ENCODE measurements around the gene LRRN3.
A peak's percentile ranks its signal among the peaks of the same experiment; 100 is the strongest.
"Not testable (repeated sequence)": the region's sequence is repeated elsewhere in the genome, so short reads cannot be mapped to it uniquely, and the experiment has no call there.

The LRRN3 gene

DNA sequence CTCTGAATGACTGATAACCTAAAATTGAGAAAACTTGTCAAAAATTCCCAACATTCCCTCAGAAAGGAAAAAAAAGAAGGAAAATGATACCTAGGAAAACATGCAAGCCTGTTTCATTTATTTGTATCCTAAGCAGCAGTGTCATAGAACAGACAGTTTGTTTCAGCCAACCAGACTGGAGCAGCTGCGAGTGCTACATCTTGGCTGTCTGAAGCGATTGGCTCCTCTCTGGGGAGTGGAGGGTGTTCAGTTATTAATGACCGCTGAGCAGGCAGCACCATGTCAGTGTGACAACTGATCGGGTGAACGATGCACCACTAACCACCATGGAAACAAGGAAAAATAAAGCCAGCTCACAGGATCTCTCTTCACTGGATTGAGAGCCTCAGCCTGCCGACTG, at the start of gene LRRN3:
Gene LRRN3 (plus strand): TSS at position 282 of the 400 bp plus-strand sequence. CDS start 31,646 bp downstream, outside the sequence.
- peak; percentile 62 for DNase-seq

DNA sequence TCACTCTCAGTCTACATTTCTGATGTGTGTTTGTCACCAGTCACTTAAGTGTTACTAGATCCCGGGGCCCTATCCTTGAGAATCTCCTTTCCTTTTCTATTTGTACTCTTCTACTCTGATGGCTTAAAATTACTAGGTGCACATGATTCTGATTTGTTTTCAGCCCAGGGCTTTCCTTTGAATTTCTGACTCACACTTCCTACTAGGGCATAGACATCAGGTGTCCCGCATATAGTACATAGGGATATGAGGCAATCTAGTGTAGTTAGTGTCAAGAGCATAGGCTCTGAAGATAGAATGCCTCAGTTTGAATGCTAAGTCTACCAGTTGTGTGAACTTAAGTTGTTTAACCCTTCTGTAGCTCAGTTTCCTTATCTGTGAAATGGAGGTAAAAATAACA, 49.4 kb upstream of the LRRN3 start:
- DNase-seq, result no peak

DNA sequence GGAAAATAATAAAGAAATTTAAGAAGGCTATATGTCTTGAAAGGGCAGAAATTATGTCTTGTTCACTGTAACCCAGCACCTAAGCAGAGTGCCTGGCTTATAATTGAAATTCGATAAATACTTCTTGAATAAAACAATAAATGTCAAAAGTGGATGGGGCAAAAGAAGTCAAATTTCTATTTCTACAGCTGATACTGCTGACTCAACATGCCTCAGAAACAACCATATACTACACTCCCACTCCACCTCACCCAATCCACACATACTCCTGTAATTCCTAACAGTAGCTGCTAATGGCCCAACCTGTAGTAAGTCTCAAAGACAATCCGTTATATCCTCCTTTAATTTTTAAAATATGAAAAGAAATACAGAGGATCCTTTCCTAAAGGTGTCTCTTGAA, 48.1 kb upstream of the LRRN3 start:
- no peak for DNase-seq

DNA sequence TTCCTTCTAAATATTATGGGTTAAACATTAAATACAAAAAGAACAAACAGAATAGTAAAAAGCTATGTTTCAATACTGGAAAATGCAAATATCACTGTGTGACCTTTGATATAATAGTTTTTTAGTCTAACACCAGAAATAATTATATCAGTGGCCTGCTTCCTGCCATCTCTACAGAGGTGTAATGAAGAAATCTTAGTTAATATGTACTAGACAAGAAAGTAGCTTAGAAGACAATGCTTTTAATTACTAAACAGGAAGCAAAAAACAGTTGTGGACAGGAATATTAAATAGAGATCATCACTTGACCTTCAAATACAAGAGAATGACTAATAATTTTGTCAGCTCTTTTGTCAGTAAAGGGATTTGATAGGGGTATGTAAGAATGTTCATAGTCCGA, 47.4 kb upstream of the LRRN3 start:
- DNase-seq, result no peak

DNA sequence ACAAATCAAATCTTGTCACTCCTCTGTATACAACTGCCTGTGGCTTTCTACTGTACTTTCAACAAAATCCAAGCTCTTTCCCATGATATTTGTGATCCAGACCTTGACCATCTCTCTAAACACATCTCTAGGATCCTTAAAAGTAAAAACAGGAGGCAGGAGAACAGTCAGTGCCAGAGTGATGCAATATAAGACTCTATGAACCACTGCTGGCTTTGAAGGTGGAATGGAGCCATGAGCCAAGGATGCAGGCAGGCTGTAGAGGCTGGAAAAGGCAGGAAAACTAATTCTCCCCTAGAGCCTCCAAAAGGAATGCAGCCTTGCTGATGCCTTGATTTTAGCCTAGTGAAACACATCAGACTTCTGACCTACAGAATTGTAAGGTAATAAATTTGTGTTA, 45.5 kb upstream of the LRRN3 start:
- DNase-seq, result no peak

DNA sequence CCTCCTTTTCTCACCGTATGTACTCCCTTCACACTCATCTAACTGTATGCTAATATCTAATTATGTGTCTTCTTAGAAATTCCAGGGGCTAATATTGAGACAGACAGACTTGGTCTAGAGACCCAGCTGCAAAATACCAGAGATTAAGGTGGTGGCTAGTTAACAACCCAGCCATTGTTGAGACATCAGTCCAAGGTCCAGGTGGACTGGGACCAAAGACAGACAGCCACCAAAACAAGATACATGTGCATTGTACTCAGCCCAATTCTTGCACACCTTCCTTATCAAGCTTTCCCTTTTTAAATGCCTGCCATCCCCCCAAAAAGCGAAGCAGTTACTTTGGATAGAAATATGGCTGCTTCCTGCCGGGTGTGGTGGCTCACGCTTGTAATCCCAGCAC, 43.3 kb upstream of the LRRN3 start:
- no peak for DNase-seq

DNA sequence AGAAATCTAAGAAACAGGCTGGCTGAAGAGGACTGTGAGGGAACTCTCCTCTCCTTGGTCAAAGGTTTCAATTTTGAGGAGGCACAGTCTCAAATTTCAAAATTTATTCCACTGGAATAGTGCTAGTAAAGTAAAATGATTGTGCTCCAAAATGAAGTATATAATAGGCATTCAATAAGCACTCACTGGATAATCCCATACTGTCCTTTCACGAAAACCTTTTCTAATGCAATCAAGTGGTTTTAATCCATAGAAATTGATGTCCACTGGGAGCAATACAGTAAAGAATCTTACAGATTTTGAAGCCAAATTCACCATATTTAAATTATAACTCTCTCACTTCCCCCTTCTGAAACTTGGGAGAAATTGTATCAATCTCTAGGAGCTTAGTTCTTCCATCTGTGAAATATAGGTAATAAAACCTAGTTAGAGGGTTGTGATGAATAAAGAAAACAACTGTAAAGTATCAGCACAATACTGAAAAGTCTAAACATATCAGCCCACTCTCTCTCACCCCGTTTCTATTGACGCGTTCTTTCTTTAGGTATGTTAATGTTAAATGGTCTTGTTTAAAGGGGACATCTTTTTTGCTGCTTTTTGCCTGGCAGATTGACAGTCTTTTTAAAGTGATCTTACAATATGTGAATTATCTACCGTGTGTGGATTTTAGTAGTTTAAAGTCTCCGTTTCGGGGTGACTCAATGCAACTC, 40.8 kb upstream of the LRRN3 start:
- no peak for DNase-seq

DNA sequence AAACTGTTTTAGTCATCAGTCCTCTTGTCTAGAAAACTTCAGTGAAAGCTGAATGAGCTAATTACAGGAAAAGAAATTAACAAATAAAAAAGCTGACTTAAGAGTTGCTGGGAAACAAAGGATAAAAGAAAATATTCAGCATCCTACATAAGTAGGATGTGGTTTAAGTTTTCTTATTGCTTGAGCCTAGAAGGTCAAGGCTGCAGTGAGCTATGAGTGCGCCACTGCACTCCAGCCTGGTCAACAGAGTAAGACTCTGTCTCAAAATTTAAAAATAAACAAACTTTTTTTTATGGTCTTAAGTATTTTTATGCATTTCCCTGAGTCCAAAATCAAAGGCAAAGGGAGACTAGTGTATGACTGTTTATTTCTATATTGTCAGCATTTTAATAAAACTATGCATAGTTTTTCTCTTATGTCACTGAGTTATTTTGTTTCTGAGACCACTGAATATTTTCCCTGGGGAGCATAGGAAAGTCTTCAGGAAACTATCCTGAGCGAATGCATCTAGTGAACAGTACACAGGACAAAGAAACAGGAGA, 40.0 kb upstream of the LRRN3 start:
- DNase-seq, result no peak

DNA sequence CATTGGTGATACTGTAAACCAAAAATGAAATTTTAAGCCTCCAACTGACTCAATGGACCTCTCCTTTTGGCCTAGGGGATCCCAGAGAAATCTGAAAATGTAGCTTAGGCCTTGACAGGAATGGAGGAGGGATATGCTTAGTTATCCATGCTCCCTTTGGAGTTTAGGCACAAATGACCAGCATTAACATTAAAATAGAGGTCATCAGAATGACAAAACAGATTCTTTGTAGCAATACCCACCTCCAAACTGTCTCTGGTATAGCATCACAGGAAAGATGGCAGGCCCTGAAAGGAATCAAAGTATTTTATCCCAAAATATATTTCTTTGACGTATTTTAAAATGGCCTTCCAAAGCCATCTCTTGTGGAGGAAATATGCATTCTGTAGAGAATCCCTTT, 39.1 kb upstream of the LRRN3 start:
- no peak for DNase-seq

DNA sequence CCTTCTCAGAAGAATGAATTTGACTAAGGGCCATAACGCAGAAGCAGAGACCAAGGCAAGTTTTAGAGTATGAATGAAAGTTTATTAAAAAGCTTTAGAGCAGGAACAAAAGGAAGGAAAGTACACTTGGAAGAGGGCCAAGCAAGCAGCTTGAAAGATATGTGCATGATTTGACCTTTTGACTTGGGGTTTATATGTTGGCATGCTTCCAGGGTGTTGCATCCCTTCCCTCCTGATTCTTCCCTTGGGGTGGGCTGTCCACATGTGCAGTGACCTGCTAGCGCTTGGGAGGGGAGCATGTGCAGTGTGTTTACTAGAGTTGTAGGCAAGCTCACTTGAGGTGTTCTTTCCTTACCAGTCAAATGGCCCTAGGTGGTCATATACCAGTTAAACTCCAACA, 37.9 kb upstream of the LRRN3 start:
- DNase-seq, result no peak

DNA sequence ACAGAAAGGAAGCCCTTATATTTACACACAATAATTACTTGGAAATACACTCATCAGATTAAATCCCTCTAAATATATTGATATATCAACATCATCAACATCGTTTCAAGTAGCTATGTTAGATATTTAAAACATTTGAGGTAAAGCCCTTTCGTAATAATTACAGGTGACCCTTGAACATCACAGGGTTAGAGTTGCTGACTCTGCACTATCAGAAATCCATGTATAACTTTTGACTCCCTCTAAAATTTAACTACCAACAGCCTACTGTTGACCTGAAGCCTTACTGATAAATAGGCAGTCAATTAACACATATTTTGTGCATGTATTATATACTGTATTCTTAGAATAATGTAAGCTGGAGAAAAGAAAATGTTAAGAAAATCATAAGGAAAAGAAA, 34.6 kb upstream of the LRRN3 start:
- DNase-seq, result no peak

DNA sequence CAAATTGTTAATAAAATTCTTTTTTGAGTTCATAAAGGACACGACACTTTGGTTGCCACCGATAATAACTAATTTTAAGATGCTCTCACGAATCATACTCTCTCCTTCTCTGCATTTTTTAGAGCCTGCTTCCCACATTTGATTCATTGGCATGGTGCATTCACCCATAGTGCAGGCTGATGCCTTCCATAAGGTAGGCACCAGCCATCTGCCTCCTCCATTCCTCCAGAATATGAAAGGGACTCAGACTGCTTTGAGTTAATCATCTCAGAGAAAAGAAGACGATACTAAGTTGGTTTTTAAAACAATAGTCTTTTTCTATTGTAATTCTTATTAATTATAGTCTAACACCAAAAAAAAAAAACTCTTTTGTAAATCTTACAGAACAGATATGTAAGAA, 33.9 kb upstream of the LRRN3 start:
- no peak for DNase-seq

DNA sequence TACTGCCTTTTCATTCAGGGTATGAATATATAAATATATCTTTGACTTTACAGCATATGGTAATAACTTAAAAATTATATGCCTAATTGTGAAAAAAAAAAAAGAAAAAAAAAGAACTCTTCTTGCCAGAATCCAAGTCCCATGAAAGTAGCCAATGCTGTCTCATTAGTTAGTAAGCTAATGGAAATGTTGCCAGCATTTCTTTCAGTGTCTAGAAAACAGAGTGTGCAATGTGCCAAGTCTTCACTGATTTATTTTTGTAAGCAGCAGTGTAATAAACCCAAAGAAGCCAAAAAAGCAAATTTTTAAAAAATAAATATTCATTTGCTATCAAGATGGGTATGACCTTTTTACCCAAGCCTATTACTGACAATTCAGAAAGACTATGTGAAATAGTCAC, 31.1 kb upstream of the LRRN3 start:
- no peak for DNase-seq

DNA sequence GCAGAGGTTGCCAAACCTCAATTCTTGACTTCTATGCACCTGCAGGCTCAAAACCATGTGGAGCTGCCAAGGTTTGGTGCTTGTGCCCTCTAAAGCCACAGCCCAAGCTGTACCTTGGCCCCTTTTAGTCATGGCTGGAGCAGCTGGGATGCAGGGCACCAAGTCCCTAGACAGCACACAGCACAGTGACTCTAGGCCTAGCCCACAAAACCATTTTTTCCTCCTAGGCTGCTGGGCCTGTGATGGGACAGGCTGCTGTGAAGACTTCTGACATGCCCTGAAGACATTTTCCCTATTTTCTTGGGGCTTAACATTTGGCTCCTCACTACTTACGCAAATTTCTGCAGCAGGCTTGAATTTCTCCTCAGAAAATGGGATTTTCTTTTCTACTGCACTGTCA, 27.8 kb upstream of the LRRN3 start:
- no peak for DNase-seq

DNA sequence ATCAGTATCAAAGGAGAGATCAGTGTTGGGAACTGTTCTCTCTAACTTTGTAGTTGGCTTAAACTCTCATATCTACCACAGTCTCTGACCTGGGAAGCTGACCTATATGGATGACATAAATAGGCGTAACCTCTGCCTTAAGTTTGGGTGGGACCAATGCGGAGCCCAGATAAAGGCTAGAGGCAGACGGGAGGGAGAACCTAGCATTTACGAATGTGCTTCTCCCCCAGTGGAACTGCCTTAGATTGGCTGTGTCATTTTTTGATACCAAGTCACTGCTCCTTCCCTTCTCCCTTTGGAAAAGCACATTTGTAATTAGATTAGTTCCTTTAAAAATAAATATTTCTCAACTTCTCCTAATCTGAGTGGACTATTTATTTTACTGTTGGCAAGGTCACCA, 23.7 kb upstream of the LRRN3 start:
- no peak for DNase-seq

DNA sequence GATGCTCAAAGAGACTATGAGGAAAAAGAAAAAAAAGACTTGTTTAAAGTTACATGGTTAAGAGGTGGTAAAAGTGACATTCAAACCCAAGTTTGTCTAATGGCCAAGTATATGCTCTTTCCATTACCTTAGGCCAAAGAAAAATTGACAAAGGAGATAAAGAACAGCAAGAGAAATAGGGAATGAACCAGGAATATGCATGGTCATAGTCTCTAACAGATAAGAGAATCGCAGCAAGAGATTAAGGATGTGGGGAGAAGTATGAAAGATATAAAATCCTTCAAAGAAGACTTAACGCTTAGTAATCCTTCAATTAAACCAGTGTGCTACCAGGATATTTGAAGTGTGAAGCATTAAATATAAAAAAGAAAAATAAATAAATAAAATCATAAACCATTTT, 23.2 kb upstream of the LRRN3 start:
- DNase-seq, result no peak

DNA sequence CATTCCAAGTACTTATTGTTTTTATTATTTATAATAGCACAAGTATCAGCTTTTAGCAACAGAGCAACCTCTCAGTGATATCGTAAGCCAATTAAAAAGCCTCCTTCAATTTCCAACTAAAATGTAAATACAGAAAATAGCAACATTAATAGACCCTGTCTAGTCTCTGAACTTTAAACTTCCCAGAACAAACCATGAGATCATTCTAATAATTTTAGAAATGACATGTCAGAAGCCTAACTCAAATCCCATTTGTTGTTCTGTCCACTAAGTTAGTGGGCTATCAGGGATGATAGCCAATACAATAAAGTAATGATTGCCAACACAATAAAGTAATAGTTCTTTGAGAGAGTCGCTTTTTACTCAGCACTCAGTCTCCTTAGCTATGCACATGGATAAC, 22.3 kb upstream of the LRRN3 start:
- no peak for DNase-seq

DNA sequence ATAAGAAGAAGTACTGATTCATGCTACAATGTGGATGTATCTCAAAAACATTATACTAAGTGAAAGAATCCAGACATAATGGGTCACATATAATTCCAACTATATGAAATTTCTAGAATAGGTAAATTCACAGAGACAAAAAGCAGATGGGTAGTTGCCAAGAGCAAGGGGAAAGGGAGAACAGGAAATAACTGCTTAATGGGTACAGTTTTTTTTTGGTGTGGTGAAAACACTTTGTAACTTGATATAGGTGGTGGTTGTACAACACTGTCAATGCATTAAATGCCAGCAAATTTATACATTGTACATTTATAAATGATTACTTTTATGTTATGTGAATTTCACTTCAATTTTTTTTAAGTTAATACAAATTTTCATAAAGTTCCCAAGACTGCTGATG, 19.4 kb upstream of the LRRN3 start:
- DNase-seq, result no peak

DNA sequence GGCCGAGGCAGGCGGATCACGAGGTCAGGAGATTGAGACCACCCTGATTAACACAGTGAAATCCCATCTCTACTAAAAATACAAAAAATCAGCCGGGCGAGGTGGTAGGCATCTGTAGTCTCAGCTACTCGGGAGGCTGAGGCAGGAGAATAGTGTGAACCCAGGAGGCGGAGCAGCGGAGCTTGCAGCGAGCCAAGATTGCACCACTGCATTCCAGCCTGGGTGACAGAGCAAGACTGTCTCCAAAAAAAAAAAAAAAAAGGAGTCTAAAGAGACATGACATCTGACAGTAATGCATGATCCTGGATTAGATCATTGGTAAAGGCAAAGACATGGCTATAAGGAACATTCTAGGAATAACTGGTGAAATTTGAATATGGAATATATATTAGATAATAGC, 18.3 kb upstream of the LRRN3 start:
- not testable (repeated sequence) for DNase-seq

DNA sequence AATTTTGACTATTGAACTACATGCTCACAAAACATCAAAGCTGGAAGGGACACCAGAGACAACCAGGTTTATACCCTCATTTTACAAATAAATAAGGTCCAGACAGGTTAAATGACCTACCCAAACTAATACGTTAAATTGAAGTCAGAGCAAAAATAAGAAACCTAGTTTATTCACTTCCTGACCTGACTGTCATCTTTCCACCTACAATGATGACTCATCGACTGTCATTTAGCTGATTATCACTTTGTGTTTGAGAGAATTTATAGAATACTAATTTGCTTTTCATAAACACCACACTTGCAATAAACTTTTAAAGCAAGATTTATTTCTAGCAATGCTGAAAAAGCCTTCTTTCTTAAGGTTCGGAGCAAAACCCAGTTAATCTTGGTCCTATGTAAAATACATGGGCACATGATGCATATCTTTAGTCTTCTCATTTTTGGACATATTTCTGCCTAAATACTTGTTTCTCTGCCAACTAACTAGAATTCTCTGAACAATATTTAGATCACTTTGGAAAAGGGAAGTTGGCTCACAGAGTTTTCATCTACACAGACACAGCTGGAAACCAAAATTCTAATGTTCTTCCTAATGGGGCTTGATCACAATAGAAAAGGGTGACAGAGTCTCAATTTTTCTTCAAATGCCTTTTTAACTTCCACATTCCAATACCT, 16.7 kb upstream of the LRRN3 start:
- DNase-seq, result no peak

DNA sequence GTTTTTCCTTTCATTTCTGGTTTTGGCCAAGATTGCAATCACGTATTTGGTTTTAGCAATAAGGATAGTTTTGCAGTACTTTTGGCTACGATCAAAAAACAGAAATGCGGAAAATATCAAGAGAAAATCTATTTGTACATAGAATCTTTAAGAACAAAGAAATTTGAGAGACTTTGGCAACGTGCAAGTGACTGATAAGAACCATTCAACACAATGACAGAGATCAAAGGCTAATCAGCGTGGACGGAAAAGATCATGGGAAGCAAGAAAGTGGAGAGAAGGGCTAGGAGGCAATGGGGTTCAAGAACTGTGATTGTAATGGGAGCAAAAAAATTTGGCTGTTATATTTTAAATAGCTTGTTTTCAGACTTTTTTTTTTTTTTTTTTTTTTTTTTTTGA, 16.2 kb upstream of the LRRN3 start:
- DNase-seq, result no peak

DNA sequence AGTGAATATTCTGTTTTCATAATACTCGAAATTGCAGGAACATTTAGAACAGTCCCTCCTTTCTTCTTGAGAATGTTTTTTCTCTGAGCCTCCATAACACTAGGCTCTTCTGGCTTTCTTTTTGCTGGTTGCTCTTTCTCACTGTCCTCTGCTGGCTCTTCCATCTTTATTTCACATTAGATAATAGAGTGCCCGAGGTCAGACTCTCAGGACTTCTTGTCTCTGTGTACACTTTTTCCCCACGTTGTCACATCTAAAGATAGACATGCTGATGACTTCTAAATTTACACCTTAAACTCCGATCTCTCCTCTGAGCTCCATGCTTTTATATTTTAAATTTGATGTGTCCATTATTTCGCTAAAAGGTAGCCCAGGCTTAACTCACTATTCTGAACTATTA, 15.4 kb upstream of the LRRN3 start:
- DNase-seq, result no peak

DNA sequence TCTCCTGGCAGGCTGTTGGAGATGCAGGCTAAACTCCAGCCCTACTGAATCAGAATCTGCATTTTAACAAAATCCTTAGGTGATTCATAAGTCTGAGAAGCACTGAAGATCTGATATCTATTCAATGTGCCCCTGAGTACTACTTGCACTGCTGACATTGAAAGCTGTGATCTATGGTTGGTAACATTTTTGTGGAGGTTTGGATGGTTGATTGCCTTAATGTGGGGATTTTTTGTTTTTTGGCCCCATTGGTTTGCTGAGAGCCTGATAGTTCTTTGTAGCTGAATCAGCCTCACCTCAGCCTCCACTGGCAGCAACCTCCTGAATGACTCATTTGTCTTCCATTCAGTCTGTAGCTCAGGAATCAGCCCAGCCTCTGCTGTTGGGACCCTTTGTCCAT, 14.7 kb upstream of the LRRN3 start:
- peak; percentile 50 for DNase-seq

DNA sequence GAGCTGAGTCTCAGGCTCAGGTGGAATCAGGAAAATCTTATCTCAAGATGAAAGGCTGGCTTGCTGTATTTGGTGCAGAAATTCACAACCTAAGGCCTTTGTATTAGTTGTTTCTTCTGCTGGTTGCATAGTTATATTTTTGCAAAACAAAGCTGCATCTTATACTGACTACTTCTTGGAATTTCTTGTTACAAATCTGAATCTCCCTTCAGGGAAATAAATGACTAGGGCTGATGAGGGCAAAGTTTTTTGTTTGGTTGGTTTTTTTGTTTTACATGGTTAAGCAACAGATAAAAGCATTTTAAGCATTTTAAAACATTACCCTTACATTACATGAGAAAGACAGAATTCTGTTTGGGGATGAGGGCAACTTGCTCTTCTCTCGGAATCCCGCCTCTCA, 13.9 kb upstream of the LRRN3 start:
- no peak for DNase-seq

All from stimulated activated CD4-positive, alpha-beta T cell treated with anti-CD3 and anti-CD28 coated beads, Interleukin-15, amount 100 ng/mL, for 24 hours (primary cell).